Tibial artery (tissue), 4 donors: ENCODE measurements around the gene OBSL1.

Experiments used
- DNase-seq, 2 donors: peaks; one replicate each; pipeline ENCODE4 v3.0.0-alpha.2; 2019
- H3K27ac ChIP-seq, 2 donors: fragments of 200-600 bp; sonication (generic) in 1 of 2; 1 replicate in 1 of 2; 2 replicates in 1 of 2; pipeline ENCODE4 v1.5.1; 2018 to 2019; ENCODE audit warnings: mild to moderate bottlenecking in 1 of 2
- H3K27me3 ChIP-seq, 2 donors: fragments of 200-600 bp; sonication (generic) in 1 of 2; one replicate each; pipeline versions ENCODE4 v1.5.1 to v1.6.0; 2016 to 2019
- H3K36me3 ChIP-seq, 3 donors: fragments of 200-600 bp; sonication (generic) in 2 of 3; one replicate each; pipeline ENCODE4 v1.5.1; 2016 to 2019; ENCODE audit warnings: mild to moderate bottlenecking in 2 of 3
- H3K4me1 ChIP-seq, 4 donors: fragments of 200-600 bp; sonication (generic) in 2 of 4; 1 replicate in 3 of 4; 2 replicates in 1 of 4; pipeline ENCODE4 v1.5.1; 2016 to 2019
- H3K4me3 ChIP-seq, 2 donors: fragments of 200-600 bp; sonication (generic) in 1 of 2; 1 replicate in 1 of 2; 2 replicates in 1 of 2; pipeline ENCODE4 v1.5.1; 2018 to 2019; ENCODE audit warnings: mild to moderate bottlenecking in 2 of 2
- H3K9me3 ChIP-seq, 3 donors: fragments of 200-600 bp; sonication (generic) in 1 of 3; one replicate each; pipeline ENCODE4 v1.5.1; 2016 to 2019
- CTCF ChIP-seq, 2 experiments: fragments of 200-600 bp in 1 of 2; fragments of 450-650 bp in 1 of 2; IDR thresholded peaks; one replicate each; pipeline ENCODE4 v1.5.1; 2017 to 2019; ENCODE audit warnings: antibody characterized with exemption in 2 of 2, mild to moderate bottlenecking in 1 of 2, moderate library complexity in 1 of 2
- intact Hi-C: fragments of 100-400 bp; cut with DNase I; formaldehyde crosslinking; loops from one replicate; pipeline ENCODE4 v1.15.0; 2023; ENCODE audit warnings: low total_unique reads

The OBSL1 gene

GRCh38 chr2:219511547-219512325 is 59.6 kb downstream of the OBSL1 start:
- no peak for TF ChIP-seq CTCF (IDR thresholded peaks at IDR 0.05)
- DNase-seq, result no peak
- intact Hi-C loops, result no loop called here
- H3K9me3 ChIP-seq, result no peaks in the 10 kb centered on the region
- H3K27me3 ChIP-seq, result peaks cover 0 to 51% of the 10 kb centered on the region in 2 donors
- H3K27ac ChIP-seq, result no peak overlapping the region
- peaks cover 2 to 12% (median 5%) of the 10 kb centered on the region in 3 donors for H3K36me3 ChIP-seq
- H3K4me3 ChIP-seq, result no peak overlapping the region
- peaks cover 0 to 53% (median 36%) of the 10 kb centered on the region in 4 donors for H3K4me1 ChIP-seq

- intact Hi-C loops, result no loop called here
- no peak overlapping the region for H3K4me3 ChIP-seq
- no peak for DNase-seq
These were observed 60.7 kb downstream of the OBSL1 start for GRCh38 chr2:219510512-219511135.

DNA sequence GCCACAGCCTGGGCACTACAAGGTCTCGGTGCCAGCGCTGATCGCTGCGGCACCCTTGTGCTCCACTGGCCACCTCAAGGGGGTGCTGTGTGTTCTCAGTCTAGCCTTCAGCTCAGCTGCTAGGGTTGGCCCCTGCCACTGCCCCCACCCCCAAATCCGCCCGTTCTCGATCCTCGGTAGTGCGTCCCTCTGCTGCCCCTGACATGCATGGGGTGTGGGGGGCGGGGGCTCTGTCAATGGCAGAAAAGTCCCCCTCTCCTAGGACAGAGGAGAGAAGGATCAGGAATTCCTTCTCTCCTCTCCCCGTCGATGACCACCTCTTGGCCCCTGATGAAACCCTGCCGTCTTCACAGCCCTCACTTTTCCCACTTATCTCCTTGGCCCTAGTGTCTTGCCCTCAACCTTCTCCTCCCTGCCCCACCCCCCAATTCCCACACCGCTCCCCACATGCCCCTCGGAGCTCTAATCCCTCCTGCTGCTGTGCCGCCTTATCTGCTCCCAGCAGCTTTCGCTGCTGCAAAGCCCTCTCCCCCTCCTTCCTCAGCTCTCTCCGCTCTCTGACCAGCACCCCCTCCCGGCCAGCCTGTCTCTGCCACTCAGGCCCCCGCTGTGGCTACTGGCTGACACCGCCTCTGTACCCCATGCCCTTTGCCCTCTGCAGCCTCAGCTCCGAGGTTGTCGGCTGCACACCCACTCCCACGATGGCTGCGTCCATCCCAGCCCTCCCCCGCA is 61.4 kb downstream of the OBSL1 start:
- no peaks in the 10 kb centered on the region for H3K9me3 ChIP-seq
- H3K4me1 ChIP-seq, result peaks cover 0 to 53% (median 36%) of the 10 kb centered on the region in 4 donors
- TF ChIP-seq CTCF (IDR thresholded peaks at IDR 0.05), result peak; percentile 53 to 68
- peak overlapping the region; percentile 25 to 47 for H3K4me3 ChIP-seq
- peaks cover 0 to 41% of the 10 kb centered on the region in 2 donors for H3K27me3 ChIP-seq
- intact Hi-C loops, result no loop called here
- H3K27ac ChIP-seq, result no peak overlapping the region
- DNase-seq, result peak; percentile 49 to 81
- peaks cover 15 to 30% (median 23%) of the 10 kb centered on the region in 3 donors for H3K36me3 ChIP-seq

More at GRCh38 chr2:219510512-219511135, 60.7 kb downstream of the OBSL1 start:
- peaks cover 13 to 23% (median 16%) of the 10 kb centered on the region in 3 donors for H3K36me3 ChIP-seq
- H3K4me1 ChIP-seq, result peaks cover 0 to 53% (median 36%) of the 10 kb centered on the region in 4 donors
- H3K27ac ChIP-seq, result no peak overlapping the region
- no peaks in the 10 kb centered on the region for H3K9me3 ChIP-seq
- H3K27me3 ChIP-seq, result peaks cover 0 to 46% of the 10 kb centered on the region in 2 donors
- no peak for TF ChIP-seq CTCF (IDR thresholded peaks at IDR 0.05)

DNA sequence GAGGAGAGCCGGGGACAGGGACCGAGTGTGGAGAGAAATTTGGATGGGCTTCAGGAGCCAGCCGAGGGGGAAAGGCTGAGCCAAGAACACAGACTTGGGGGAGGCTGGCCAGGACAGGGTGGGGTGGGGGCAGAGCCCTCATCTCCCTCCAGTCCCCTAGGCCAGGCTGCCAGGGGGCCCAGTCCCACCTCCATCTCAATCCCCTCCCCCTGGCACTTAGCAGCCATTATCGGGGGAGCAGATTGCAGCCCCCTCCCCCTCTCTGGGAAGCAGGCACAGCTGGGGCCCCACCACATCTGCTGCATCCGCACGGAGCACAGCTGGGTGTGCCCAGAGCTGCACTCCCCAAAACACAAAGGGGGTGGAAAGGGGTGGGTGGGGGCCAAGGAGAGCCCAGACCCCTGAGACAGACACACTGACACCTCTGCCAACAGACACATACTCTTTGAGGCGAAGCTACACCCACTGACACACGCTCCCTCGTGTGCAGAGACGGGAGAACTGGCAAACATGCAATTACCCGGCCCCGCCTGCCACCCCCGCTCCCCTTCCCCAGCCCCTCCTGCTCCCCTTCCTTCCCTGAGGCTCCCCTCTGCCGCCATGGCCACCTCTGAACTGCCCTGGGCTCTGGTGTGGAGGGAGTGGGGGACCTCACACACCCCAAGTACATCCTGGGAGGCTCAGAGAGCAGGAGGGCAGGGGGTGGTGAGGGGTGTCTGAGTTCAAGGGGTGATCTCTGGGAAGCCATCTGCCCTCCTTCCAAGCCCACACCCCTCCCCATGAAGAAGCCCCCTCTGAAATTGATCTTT is 62.2 kb downstream of the OBSL1 start:
- peak in 1 of 2 donors; percentile 65 for DNase-seq
- H3K36me3 ChIP-seq, result peaks cover 22 to 38% (median 30%) of the 10 kb centered on the region in 3 donors
- peaks cover 0 to 35% of the 10 kb centered on the region in 2 donors for H3K27me3 ChIP-seq
- H3K4me1 ChIP-seq, result peaks cover 0 to 47% (median 32%) of the 10 kb centered on the region in 4 donors
- H3K4me3 ChIP-seq, result peak overlapping the region in 1 of 2 donors; percentile 47
- no peak for TF ChIP-seq CTCF (IDR thresholded peaks at IDR 0.05)
- H3K27ac ChIP-seq, result no peak overlapping the region
- no peaks in the 10 kb centered on the region for H3K9me3 ChIP-seq
- intact Hi-C loops, result no loop called here

GRCh38 chr2:219508444-219508734 is 63.0 kb downstream of the OBSL1 start:
- no peak for DNase-seq
- peaks cover 28 to 46% (median 38%) of the 10 kb centered on the region in 3 donors for H3K36me3 ChIP-seq
- no peak overlapping the region for H3K27ac ChIP-seq
- no peaks in the 10 kb centered on the region for H3K9me3 ChIP-seq
- no peak for TF ChIP-seq CTCF (IDR thresholded peaks at IDR 0.05)
- intact Hi-C loops, result no loop called here
- H3K4me3 ChIP-seq, result no peak overlapping the region
- H3K27me3 ChIP-seq, result peaks cover 0 to 28% of the 10 kb centered on the region in 2 donors
- H3K4me1 ChIP-seq, result peaks cover 0 to 42% (median 27%) of the 10 kb centered on the region in 4 donors
